22Rv1 (cell line): ENCODE data around the gene ZNF212.

Experiments
- ZFX ChIP-seq: fragments of 450-650 bp; IDR thresholded peaks from 2 replicates; pipeline ENCODE4 v1.6.1; 2017; ENCODE audit warnings: antibody characterized with exemption, borderline replicate concordance
- TF ChIP-seq, protein P1 (sequence below): fragments of 450-650 bp; IDR thresholded peaks from 2 replicates; pipeline ENCODE4 v1.5.1; 2017; ENCODE audit warnings: mild to moderate bottlenecking

DNA sequence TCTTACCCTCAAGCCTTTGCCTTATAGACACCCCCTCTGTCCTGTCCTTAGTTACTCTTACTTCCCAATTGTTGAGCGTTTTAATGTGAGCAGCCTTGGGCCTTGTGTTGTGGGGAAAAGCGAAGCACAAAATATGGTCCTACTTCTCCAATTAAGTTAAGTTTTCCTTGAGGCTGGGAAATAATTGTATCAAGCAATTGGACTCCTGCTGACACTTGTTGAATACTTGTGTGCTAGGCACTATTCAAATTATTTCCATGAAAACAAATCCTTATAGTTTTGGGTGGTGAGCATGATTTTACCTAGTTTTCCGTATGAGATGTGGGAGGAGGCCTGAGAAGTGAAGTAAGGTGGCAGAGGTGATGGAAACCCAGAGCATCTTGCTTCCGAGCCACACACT, 17.1 kb downstream of the ZNF212 start:
- TF ChIP-seq, protein P1, sequence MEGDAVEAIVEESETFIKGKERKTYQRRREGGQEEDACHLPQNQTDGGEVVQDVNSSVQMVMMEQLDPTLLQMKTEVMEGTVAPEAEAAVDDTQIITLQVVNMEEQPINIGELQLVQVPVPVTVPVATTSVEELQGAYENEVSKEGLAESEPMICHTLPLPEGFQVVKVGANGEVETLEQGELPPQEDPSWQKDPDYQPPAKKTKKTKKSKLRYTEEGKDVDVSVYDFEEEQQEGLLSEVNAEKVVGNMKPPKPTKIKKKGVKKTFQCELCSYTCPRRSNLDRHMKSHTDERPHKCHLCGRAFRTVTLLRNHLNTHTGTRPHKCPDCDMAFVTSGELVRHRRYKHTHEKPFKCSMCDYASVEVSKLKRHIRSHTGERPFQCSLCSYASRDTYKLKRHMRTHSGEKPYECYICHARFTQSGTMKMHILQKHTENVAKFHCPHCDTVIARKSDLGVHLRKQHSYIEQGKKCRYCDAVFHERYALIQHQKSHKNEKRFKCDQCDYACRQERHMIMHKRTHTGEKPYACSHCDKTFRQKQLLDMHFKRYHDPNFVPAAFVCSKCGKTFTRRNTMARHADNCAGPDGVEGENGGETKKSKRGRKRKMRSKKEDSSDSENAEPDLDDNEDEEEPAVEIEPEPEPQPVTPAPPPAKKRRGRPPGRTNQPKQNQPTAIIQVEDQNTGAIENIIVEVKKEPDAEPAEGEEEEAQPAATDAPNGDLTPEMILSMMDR: no peak
- TF ChIP-seq ZFX: no peak
